Measurements from ENCODE around the gene MRPL9. TPM values are rescaled to one million over a fixed set of nuclear protein-coding genes. Genes with fewer than 3 reads are reported as not detected.

MRPL9 gene
- total and polyA plus RNA-seq, 2 donors (not counting 1 experiment from before 2014, with no cell fraction given), result 65.5 to 84.6 TPM

- Mint-ChIP-seq H3K4me1 (peaks cover 11% of the 10 kb centered on the region), H3K9me3 (ENCODE audit: insufficient read depth) (no peaks in the 10 kb centered on the region), H3K27me3 (peaks cover 66% of the 10 kb centered on the region), H3K27ac (no peak overlapping the region), H3K4me3 (no peak overlapping the region)
- Histone ChIP-seq H3K4me3 (ENCODE audit: control extremely low read depth in 1 of 5, extremely low read depth in 1 of 5, insufficient read depth in 1 of 5, low read depth in 2 of 5, low read length in 4 of 5) (no peak overlapping the region), H3K9ac (ENCODE audit: low read length) (no peak overlapping the region), H3K79me2 (ENCODE audit: control insufficient read depth, insufficient read depth, low read length) (no peaks in the 10 kb centered on the region), H3K4me2 (replicated peaks; ENCODE audit: low read depth, low read length, poor library complexity, severe bottlenecking) (no peak overlapping the region), H3K4me1 (ENCODE audit: control insufficient read depth in 2 of 2, insufficient read depth in 2 of 2, low read length in 2 of 2) (peaks cover 5 to 8% of the 10 kb centered on the region in 2 donors), H3K9me3 (ENCODE audit: control extremely low read depth in 1 of 3, control insufficient read depth in 2 of 3, insufficient read depth in 1 of 3, low read length in 2 of 3) (peaks cover 0 to 10% (median 0%) of the 10 kb centered on the region in 3 donors), H4K20me1 (ENCODE audit: control insufficient read depth, insufficient read depth, low read length, poor library complexity, severe bottlenecking) (no peaks in the 10 kb centered on the region), H3K27me3 (replicated peaks in 1 of 4; ENCODE audit: control extremely low read depth in 1 of 4, control insufficient read depth in 3 of 4, insufficient read depth in 4 of 4, low read length in 3 of 4) (peaks cover 0 to 43% (median 20%) of the 10 kb centered on the region in 4 experiments), H2AFZ (ENCODE audit: insufficient read depth, low read depth, low read length, poor library complexity, severe bottlenecking) (no peak overlapping the region), H3K27ac (ENCODE audit: low read length in 2 of 2) (no peak overlapping the region), H3K36me3 (replicated peaks in 1 of 2; ENCODE audit: control extremely low read depth in 1 of 2, control insufficient read depth in 1 of 2, extremely low read depth in 1 of 2, insufficient read depth in 2 of 2, low read length in 1 of 2) (no peaks in the 10 kb centered on the region)
- intact Hi-C loops (cut with micrococcal nuclease), result no loop called here
- WGBS (ENCODE audit: insufficient coverage), result 83% methylated on average over 2 of the region's 2 CpGs
- no peak for ATAC-seq (ENCODE audit: low read depth)
- DNase-seq, result no peak
- no peak for TF ChIP-seq EZH2 (IDR thresholded peaks at IDR 0.05; ENCODE audit: borderline replicate concordance, insufficient read depth, low read depth, low read length, poor library complexity, severe bottlenecking)
- CTCF ChIA-PET, result interaction anchor here (1.2 kb wide), 1 partner anchor 8 kb away, joined by 3 read pairs; no protein-coding TSS in a partner anchor
- POLR2A ChIA-PET, result no interaction called here
Observed at GRCh38 chr1:151713874-151714273, 49.4 kb downstream of the MRPL9 start.

- Mint-ChIP-seq H3K27me3 (peaks cover 59% of the 10 kb centered on the region), H3K4me1 (peaks cover 11% of the 10 kb centered on the region), H3K4me3 (no peak overlapping the region), H3K9me3 (ENCODE audit: insufficient read depth) (no peaks in the 10 kb centered on the region), H3K27ac (no peak overlapping the region)
- Histone ChIP-seq H2AFZ (ENCODE audit: insufficient read depth, low read depth, low read length, poor library complexity, severe bottlenecking) (no peak overlapping the region), H3K4me2 (replicated peaks; ENCODE audit: low read depth, low read length, poor library complexity, severe bottlenecking) (no peak overlapping the region), H3K27ac (ENCODE audit: low read length in 2 of 2) (no peak overlapping the region), H3K9me3 (ENCODE audit: control extremely low read depth in 1 of 3, control insufficient read depth in 2 of 3, insufficient read depth in 1 of 3, low read length in 2 of 3) (peaks cover 0 to 10% (median 0%) of the 10 kb centered on the region in 3 donors), H3K27me3 (replicated peaks in 1 of 4; ENCODE audit: control extremely low read depth in 1 of 4, control insufficient read depth in 3 of 4, insufficient read depth in 4 of 4, low read length in 3 of 4) (peaks cover 0 to 35% (median 15%) of the 10 kb centered on the region in 4 experiments), H3K36me3 (replicated peaks in 1 of 2; ENCODE audit: control extremely low read depth in 1 of 2, control insufficient read depth in 1 of 2, extremely low read depth in 1 of 2, insufficient read depth in 2 of 2, low read length in 1 of 2) (no peaks in the 10 kb centered on the region), H3K79me2 (ENCODE audit: control insufficient read depth, insufficient read depth, low read length) (no peaks in the 10 kb centered on the region), H3K9ac (ENCODE audit: low read length) (no peak overlapping the region), H4K20me1 (ENCODE audit: control insufficient read depth, insufficient read depth, low read length, poor library complexity, severe bottlenecking) (no peaks in the 10 kb centered on the region), H3K4me1 (ENCODE audit: control insufficient read depth in 2 of 2, insufficient read depth in 2 of 2, low read length in 2 of 2) (peaks cover 5 to 8% of the 10 kb centered on the region in 2 donors), H3K4me3 (ENCODE audit: control extremely low read depth in 1 of 5, extremely low read depth in 1 of 5, insufficient read depth in 1 of 5, low read depth in 2 of 5, low read length in 4 of 5) (no peak overlapping the region)
- TF ChIP-seq CTCF (IDR thresholded peaks at IDR 0.05), result no peak
- no peak for TF ChIP-seq EZH2 (IDR thresholded peaks at IDR 0.05; ENCODE audit: borderline replicate concordance, insufficient read depth, low read depth, low read length, poor library complexity, severe bottlenecking)
- no peak for ATAC-seq (ENCODE audit: low read depth)
- DNase-seq, result no peak
- intact Hi-C loops (cut with micrococcal nuclease), result no loop called here
- ChIA-PET POLR2A (no interaction called here), CTCF (no interaction called here)
- 100% methylated on average over 2 of the region's 2 CpGs for WGBS (ENCODE audit: insufficient coverage)
Observed at GRCh38 chr1:151713044-151713443, 50.3 kb downstream of the MRPL9 start.
